Measurements from ENCODE around the gene GAS7.

GRCh38 chr17:10003705-10004104, 194.7 kb downstream of the GAS7 start:
- TF ChIP-seq, protein P1, sequence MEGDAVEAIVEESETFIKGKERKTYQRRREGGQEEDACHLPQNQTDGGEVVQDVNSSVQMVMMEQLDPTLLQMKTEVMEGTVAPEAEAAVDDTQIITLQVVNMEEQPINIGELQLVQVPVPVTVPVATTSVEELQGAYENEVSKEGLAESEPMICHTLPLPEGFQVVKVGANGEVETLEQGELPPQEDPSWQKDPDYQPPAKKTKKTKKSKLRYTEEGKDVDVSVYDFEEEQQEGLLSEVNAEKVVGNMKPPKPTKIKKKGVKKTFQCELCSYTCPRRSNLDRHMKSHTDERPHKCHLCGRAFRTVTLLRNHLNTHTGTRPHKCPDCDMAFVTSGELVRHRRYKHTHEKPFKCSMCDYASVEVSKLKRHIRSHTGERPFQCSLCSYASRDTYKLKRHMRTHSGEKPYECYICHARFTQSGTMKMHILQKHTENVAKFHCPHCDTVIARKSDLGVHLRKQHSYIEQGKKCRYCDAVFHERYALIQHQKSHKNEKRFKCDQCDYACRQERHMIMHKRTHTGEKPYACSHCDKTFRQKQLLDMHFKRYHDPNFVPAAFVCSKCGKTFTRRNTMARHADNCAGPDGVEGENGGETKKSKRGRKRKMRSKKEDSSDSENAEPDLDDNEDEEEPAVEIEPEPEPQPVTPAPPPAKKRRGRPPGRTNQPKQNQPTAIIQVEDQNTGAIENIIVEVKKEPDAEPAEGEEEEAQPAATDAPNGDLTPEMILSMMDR (IDR thresholded peaks at IDR 0.05): no peak
- TF ChIP-seq POLR2AphosphoS5 (IDR thresholded peaks at IDR 0.05): no peak

Measured in prostate gland (tissue), 2 donors.